ENCODE measurements around the gene SIRT3. TPM values are rescaled to one million over a fixed set of nuclear protein-coding genes. Genes with fewer than 3 reads are reported as not detected.
A peak's percentile ranks its signal among the peaks of the same experiment; 100 is the strongest.

Gene SIRT3
- polyA plus RNA-seq, 4 donors = 15.9 to 46.7 (median 19.6) TPM

DNA sequence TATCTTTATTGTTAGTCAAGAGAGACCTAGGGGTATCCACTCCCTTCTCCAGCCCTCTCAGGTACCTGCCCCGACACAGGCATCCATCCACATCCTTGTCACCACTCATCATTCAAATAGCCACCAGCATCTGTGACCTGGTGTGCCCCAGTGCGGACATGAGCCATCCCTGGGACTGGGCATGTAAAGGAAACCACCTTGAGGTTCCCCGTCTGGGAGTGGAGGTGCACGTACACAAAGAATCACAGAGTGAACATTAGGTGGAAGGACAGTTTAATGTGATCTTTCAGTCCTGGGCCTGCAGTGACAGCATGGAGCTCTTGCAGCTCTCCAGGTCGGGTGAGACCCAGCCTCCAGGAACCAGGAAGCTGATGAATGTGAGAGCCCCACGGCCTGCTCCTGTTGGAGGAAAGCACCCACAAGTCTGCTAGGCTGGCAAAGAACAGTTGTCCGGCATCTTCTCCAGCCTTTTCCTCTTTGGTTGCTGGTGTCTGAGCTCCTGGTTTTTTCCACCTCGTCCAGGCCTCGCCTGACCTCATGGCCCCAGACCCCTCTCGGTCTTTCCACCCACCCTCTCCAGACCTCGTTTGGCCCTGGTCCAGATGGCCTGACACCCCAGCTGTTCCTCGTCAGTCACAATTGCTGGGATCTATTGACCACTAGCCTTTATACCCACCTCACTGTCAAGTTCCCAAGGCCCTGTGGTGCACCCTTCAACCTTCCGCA is 17.2 kb upstream of the SIRT3 start:
- FAIRE-seq (no peak), DNase-seq (no peak)
- 76 to 84% (median 83%) methylated on average over 12 to 13 of the region's 13 CpGs for WGBS, 3 donors
- H3K4me3 ChIP-seq (ENCODE audit: low read depth in 1 of 3, low read length in 3 of 3) = no peak overlapping the region
- H3K4me1 ChIP-seq (ENCODE audit: control insufficient read depth in 3 of 3, insufficient read depth in 2 of 3, low read depth in 1 of 3, low read length in 2 of 3) = peaks cover 0 to 5% (median 0%) of the 10 kb centered on the region in 3 donors
- H3K9me3 ChIP-seq (ENCODE audit: control insufficient read depth in 2 of 2, insufficient read depth in 1 of 2, low read depth in 1 of 2, low read length in 1 of 2) = no peaks in the 10 kb centered on the region
- no peak overlapping the region for H3K27ac ChIP-seq (ENCODE audit: low read depth in 1 of 3, low read length in 2 of 3)
- H3K36me3 ChIP-seq (ENCODE audit: control insufficient read depth in 3 of 3, insufficient read depth in 2 of 3, low read depth in 1 of 3, low read length in 3 of 3) = peaks cover 7 to 43% (median 17%) of the 10 kb centered on the region in 3 donors
- no peaks in the 10 kb centered on the region for H3K27me3 ChIP-seq (ENCODE audit: control insufficient read depth in 3 of 3, insufficient read depth in 3 of 3, low read length in 3 of 3)

DNA sequence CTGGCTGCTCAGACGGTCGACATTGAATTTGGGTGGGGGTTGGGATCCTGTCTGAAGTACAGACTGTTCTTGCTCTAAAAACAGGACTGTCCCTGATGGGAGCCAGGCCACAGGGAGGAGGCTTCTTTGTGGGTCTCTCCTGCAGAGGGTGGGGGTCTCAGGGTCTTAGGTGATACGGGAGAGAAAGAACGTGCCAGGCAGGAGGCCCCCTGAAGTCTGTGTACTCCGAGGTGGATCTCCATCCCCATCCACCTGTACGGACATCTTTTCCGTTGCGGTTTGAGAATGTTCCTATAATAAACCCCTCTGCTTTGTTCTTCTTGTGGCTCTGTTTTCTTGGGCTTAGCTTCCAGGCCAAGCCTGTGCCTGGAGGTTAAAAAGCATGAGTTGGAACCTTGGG is 16.5 kb upstream of the SIRT3 start:
- Histone ChIP-seq H3K27ac (ENCODE audit: low read depth in 1 of 3, low read length in 2 of 3) (no peak overlapping the region), H3K9me3 (ENCODE audit: control insufficient read depth in 2 of 2, insufficient read depth in 1 of 2, low read depth in 1 of 2, low read length in 1 of 2) (no peaks in the 10 kb centered on the region), H3K4me3 (ENCODE audit: low read depth in 1 of 3, low read length in 3 of 3) (no peak overlapping the region), H3K27me3 (ENCODE audit: control insufficient read depth in 3 of 3, insufficient read depth in 3 of 3, low read length in 3 of 3) (no peaks in the 10 kb centered on the region), H3K4me1 (ENCODE audit: control insufficient read depth in 3 of 3, insufficient read depth in 2 of 3, low read depth in 1 of 3, low read length in 2 of 3) (peaks cover 0 to 5% (median 0%) of the 10 kb centered on the region in 3 donors), H3K36me3 (ENCODE audit: control insufficient read depth in 3 of 3, insufficient read depth in 2 of 3, low read depth in 1 of 3, low read length in 3 of 3) (peaks cover 7 to 46% (median 17%) of the 10 kb centered on the region in 3 donors)
- FAIRE-seq (no peak), DNase-seq (no peak)
- 92 to 93% (median 92%) methylated on average over 8 of the region's 8 CpGs for WGBS, 3 donors

DNA sequence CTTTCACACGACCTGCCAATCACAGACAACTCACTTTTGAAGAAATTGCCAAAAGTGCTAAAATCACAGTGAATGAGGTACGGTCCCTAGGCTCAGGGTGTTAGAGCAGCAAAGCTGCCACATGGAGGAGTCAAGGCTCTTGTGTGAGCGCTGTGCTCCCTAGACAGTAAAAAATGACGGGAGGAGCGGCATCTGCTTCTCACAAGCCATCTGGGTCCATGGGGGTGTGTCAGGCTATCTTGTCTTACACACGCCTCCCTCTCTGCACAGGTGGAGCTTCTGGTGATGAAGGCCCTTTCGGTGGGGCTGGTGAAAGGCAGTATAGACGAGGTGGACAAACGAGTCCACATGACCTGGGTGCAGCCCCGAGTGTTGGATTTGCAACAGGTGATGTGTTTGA is 15.4 kb upstream of the SIRT3 start:
- no peak overlapping the region for H3K27ac ChIP-seq (ENCODE audit: low read depth in 1 of 3, low read length in 2 of 3)
- peaks cover 9 to 52% (median 17%) of the 10 kb centered on the region in 3 donors for H3K36me3 ChIP-seq (ENCODE audit: control insufficient read depth in 3 of 3, insufficient read depth in 2 of 3, low read depth in 1 of 3, low read length in 3 of 3)
- no peaks in the 10 kb centered on the region for H3K9me3 ChIP-seq (ENCODE audit: control insufficient read depth in 2 of 2, insufficient read depth in 1 of 2, low read depth in 1 of 2, low read length in 1 of 2)
- 68 to 77% (median 71%) methylated on average over 10 of the region's 10 CpGs for WGBS, 3 donors
- no peaks in the 10 kb centered on the region for H3K27me3 ChIP-seq (ENCODE audit: control insufficient read depth in 3 of 3, insufficient read depth in 3 of 3, low read length in 3 of 3)
- no peak overlapping the region for H3K4me3 ChIP-seq (ENCODE audit: low read depth in 1 of 3, low read length in 3 of 3)
- FAIRE-seq (no peak), DNase-seq (no peak)
- no peaks in the 10 kb centered on the region for H3K4me1 ChIP-seq (ENCODE audit: control insufficient read depth in 3 of 3, insufficient read depth in 2 of 3, low read depth in 1 of 3, low read length in 2 of 3)

DNA sequence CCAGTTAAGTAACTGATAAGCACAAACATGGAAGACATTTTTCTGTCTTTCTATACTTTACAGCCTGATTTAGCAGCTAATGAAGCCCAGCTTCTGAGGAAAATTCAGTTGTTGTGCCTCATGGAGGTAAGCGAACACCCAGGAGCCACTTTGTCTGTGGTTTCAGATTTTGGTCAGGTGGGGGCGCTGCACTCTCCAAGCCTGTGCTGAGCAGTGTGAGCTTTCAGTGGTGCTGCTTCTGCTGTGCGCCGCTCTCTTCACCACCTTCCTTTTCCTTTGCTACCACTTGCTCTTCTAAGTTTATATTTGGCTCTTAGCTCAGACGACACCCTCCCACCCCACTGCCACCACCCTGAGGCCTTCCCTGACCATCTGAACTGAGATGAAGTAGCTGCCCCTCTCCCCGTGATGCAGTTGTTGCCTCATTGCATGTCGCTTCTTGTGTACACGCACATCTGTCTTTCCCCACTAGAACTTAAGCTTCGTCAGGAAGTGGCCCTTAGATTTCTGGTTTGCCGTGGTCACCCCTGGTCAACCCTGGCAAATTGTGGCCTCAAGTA is 14.7 kb upstream of the SIRT3 start:
- FAIRE-seq = no peak
- no peak overlapping the region for H3K4me3 ChIP-seq (ENCODE audit: low read depth in 1 of 3, low read length in 3 of 3)
- no peaks in the 10 kb centered on the region for H3K27me3 ChIP-seq (ENCODE audit: control insufficient read depth in 3 of 3, insufficient read depth in 3 of 3, low read length in 3 of 3)
- H3K27ac ChIP-seq (ENCODE audit: low read depth in 1 of 3, low read length in 2 of 3) = peak overlapping the region in 1 of 3 donors; percentile 18
- peak; percentile 70 to 77 for DNase-seq
- WGBS, 3 donors = 64 to 78% (median 70%) methylated on average over 10 of the region's 10 CpGs
- H3K4me1 ChIP-seq (ENCODE audit: control insufficient read depth in 3 of 3, insufficient read depth in 2 of 3, low read depth in 1 of 3, low read length in 2 of 3) = no peaks in the 10 kb centered on the region
- peaks cover 11 to 57% (median 20%) of the 10 kb centered on the region in 3 donors for H3K36me3 ChIP-seq (ENCODE audit: control insufficient read depth in 3 of 3, insufficient read depth in 2 of 3, low read depth in 1 of 3, low read length in 3 of 3)
- no peaks in the 10 kb centered on the region for H3K9me3 ChIP-seq (ENCODE audit: control insufficient read depth in 2 of 2, insufficient read depth in 1 of 2, low read depth in 1 of 2, low read length in 1 of 2)

DNA sequence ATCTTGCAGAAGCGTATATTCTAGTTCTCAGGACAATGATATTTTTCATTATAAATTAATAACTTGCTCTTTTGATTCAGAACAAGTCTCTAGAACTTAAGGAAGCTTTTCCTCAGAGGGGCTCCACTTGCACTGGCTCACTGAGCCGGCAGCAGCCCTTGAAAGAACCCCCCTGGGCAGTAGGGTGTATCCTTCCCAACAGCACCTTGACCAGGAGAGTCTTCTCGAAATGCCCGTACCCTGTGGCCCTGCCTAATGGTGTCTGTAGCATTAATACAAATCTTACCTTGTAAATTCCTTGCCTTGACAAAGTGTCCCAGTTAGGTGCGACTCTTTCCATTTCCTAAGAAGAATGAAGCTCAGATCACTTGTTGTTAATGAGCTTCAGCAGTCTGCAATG is 14.1 kb upstream of the SIRT3 start:
- Histone ChIP-seq H3K4me3 (ENCODE audit: low read depth in 1 of 3, low read length in 3 of 3) (no peak overlapping the region), H3K36me3 (ENCODE audit: control insufficient read depth in 3 of 3, insufficient read depth in 2 of 3, low read depth in 1 of 3, low read length in 3 of 3) (peaks cover 11 to 61% (median 22%) of the 10 kb centered on the region in 3 donors), H3K4me1 (ENCODE audit: control insufficient read depth in 3 of 3, insufficient read depth in 2 of 3, low read depth in 1 of 3, low read length in 2 of 3) (no peaks in the 10 kb centered on the region), H3K27ac (ENCODE audit: low read depth in 1 of 3, low read length in 2 of 3) (no peak overlapping the region), H3K27me3 (ENCODE audit: control insufficient read depth in 3 of 3, insufficient read depth in 3 of 3, low read length in 3 of 3) (no peaks in the 10 kb centered on the region), H3K9me3 (ENCODE audit: control insufficient read depth in 2 of 2, insufficient read depth in 1 of 2, low read depth in 1 of 2, low read length in 1 of 2) (no peaks in the 10 kb centered on the region)
- FAIRE-seq (no peak), DNase-seq (no peak)
- WGBS, 3 donors = 83 to 86% (median 85%) methylated on average over 5 of the region's 5 CpGs

DNA sequence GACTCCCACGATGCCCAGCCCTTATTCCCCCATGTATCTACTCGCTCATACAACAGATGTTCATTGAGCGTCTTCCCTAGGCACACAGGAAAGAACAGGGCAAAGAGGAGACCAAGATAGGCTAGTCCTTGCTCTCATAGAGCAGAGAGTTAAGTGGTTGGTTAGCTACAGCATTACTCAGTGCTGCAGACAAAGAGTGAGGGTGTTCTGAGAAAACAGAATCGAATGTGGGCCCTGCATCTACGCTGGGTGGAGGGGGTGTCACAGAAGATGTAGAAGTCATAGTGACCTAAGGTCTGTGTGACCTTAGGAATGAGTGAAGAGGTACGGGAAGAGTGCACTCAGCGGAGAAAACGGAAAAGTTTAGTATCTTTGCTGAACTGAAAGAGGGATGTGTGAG is 12.9 kb upstream of the SIRT3 start:
- FAIRE-seq = no peak
- DNase-seq = no peak
- H3K36me3 ChIP-seq (ENCODE audit: control insufficient read depth in 3 of 3, insufficient read depth in 2 of 3, low read depth in 1 of 3, low read length in 3 of 3) = peaks cover 11 to 67% (median 26%) of the 10 kb centered on the region in 3 donors
- whole genome bisulfite sequencing, 3 donors = 78 to 82% (median 79%) methylated on average over 8 of the region's 8 CpGs
- H3K9me3 ChIP-seq (ENCODE audit: control insufficient read depth in 2 of 2, insufficient read depth in 1 of 2, low read depth in 1 of 2, low read length in 1 of 2) = no peaks in the 10 kb centered on the region
- H3K27ac ChIP-seq (ENCODE audit: low read depth in 1 of 3, low read length in 2 of 3) = no peak overlapping the region
- no peaks in the 10 kb centered on the region for H3K4me1 ChIP-seq (ENCODE audit: control insufficient read depth in 3 of 3, insufficient read depth in 2 of 3, low read depth in 1 of 3, low read length in 2 of 3)
- H3K4me3 ChIP-seq (ENCODE audit: low read depth in 1 of 3, low read length in 3 of 3) = no peak overlapping the region
- H3K27me3 ChIP-seq (ENCODE audit: control insufficient read depth in 3 of 3, insufficient read depth in 3 of 3, low read length in 3 of 3) = no peaks in the 10 kb centered on the region

DNA sequence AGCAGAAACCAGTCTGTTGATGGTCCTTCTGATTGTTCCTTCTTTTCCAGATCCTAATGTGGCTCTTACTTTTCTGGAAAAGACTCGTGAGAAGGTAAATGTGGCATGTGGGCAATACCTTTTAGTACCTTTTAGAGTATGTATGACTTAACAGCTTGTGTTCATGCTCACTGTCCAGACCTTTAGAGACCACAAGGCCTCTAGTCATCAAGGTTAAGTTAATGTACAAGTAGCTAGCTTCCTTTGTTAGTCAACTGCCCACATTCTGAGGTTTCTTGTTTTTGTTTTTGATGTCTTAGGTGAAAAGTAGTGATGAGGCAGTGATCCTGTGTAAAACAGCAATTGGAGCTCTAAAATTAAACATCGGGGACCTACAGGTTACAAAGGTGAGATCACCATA is 8.2 kb upstream of the SIRT3 start:
- peaks cover 14 to 54% (median 20%) of the 10 kb centered on the region in 3 donors for H3K36me3 ChIP-seq (ENCODE audit: control insufficient read depth in 3 of 3, insufficient read depth in 2 of 3, low read depth in 1 of 3, low read length in 3 of 3)
- 79 to 93% (median 92%) methylated on average over 2 of the region's 2 CpGs for WGBS, 3 donors
- no peaks in the 10 kb centered on the region for H3K9me3 ChIP-seq (ENCODE audit: control insufficient read depth in 2 of 2, insufficient read depth in 1 of 2, low read depth in 1 of 2, low read length in 1 of 2)
- H3K27ac ChIP-seq (ENCODE audit: low read depth in 1 of 3, low read length in 2 of 3) = no peak overlapping the region
- no peak for FAIRE-seq
- no peaks in the 10 kb centered on the region for H3K4me1 ChIP-seq (ENCODE audit: control insufficient read depth in 3 of 3, insufficient read depth in 2 of 3, low read depth in 1 of 3, low read length in 2 of 3)
- no peak for DNase-seq
- H3K27me3 ChIP-seq (ENCODE audit: control insufficient read depth in 3 of 3, insufficient read depth in 3 of 3, low read length in 3 of 3) = no peaks in the 10 kb centered on the region
- H3K4me3 ChIP-seq (ENCODE audit: low read depth in 1 of 3, low read length in 3 of 3) = no peak overlapping the region

DNA sequence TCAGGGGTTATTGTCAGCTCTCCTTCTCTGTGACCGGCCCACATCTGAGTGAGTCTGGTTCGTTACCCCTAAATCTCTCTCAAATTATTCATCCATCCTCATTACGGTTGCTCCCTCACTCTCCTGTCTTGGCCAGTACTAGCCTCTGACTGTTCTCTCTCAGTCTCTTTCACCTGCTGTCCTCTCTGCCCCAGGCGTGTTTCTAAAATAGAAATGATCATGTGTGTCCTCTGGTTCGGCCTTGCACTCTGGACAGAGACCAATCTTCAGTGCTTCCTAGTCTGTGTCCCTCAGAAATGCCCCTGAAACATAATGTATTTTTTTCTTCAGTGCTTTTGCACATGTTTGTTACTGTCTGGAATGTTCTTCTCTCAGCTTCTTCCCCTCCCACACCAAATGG is 5.5 kb upstream of the SIRT3 start:
- no peak overlapping the region for H3K27ac ChIP-seq (ENCODE audit: low read depth in 1 of 3, low read length in 2 of 3)
- 94 to 95% (median 95%) methylated on average over 5 of the region's 5 CpGs for WGBS, 3 donors
- H3K27me3 ChIP-seq (ENCODE audit: control insufficient read depth in 3 of 3, insufficient read depth in 3 of 3, low read length in 3 of 3) = no peaks in the 10 kb centered on the region
- DNase-seq (no peak), FAIRE-seq (no peak)
- H3K9me3 ChIP-seq (ENCODE audit: control insufficient read depth in 2 of 2, insufficient read depth in 1 of 2, low read depth in 1 of 2, low read length in 1 of 2) = no peaks in the 10 kb centered on the region
- peaks cover 8 to 37% (median 11%) of the 10 kb centered on the region in 3 donors for H3K36me3 ChIP-seq (ENCODE audit: control insufficient read depth in 3 of 3, insufficient read depth in 2 of 3, low read depth in 1 of 3, low read length in 3 of 3)
- no peak overlapping the region for H3K4me3 ChIP-seq (ENCODE audit: low read depth in 1 of 3, low read length in 3 of 3)
- peaks cover 0 to 11% (median 2%) of the 10 kb centered on the region in 3 donors for H3K4me1 ChIP-seq (ENCODE audit: control insufficient read depth in 3 of 3, insufficient read depth in 2 of 3, low read depth in 1 of 3, low read length in 2 of 3)
